ENCODE measurements around the gene PTH1R.

- TF ChIP-seq, protein P1, sequence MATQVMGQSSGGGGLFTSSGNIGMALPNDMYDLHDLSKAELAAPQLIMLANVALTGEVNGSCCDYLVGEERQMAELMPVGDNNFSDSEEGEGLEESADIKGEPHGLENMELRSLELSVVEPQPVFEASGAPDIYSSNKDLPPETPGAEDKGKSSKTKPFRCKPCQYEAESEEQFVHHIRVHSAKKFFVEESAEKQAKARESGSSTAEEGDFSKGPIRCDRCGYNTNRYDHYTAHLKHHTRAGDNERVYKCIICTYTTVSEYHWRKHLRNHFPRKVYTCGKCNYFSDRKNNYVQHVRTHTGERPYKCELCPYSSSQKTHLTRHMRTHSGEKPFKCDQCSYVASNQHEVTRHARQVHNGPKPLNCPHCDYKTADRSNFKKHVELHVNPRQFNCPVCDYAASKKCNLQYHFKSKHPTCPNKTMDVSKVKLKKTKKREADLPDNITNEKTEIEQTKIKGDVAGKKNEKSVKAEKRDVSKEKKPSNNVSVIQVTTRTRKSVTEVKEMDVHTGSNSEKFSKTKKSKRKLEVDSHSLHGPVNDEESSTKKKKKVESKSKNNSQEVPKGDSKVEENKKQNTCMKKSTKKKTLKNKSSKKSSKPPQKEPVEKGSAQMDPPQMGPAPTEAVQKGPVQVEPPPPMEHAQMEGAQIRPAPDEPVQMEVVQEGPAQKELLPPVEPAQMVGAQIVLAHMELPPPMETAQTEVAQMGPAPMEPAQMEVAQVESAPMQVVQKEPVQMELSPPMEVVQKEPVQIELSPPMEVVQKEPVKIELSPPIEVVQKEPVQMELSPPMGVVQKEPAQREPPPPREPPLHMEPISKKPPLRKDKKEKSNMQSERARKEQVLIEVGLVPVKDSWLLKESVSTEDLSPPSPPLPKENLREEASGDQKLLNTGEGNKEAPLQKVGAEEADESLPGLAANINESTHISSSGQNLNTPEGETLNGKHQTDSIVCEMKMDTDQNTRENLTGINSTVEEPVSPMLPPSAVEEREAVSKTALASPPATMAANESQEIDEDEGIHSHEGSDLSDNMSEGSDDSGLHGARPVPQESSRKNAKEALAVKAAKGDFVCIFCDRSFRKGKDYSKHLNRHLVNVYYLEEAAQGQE (IDR thresholded peaks at IDR 0.05; ENCODE audit: low read depth), result no peak
- no peak for TF ChIP-seq POLR2A (IDR thresholded peaks at IDR 0.05; ENCODE audit: borderline replicate concordance, extremely low read depth, insufficient read depth, insufficient read length)
- no peak for TF ChIP-seq CTCF (IDR thresholded peaks at IDR 0.05 in 2 of 3, conservative IDR thresholded peaks at IDR 0.05 in 1 of 3; ENCODE audit: borderline replicate concordance in 1 of 3, insufficient read depth in 1 of 3, low read depth in 2 of 3, low read length in 2 of 3)
- no peak for TF ChIP-seq MAX (IDR thresholded peaks at IDR 0.05)
- TF ChIP-seq ZNF274 (IDR thresholded peaks at IDR 0.05; ENCODE audit: low read depth, low read length), result no peak
- no peak for TF ChIP-seq EZH2 (IDR thresholded peaks at IDR 0.05)
- TF ChIP-seq SP1 (IDR thresholded peaks at IDR 0.05; ENCODE audit: low read depth), result no peak
Measured at GRCh38 chr3:46927718-46928073, 50.2 kb downstream of the PTH1R start.

Measured in HCT116 (cell line).